ENCODE data around the gene PLA2G12A.
A peak's percentile ranks its signal among the peaks of the same experiment; 100 is the strongest.

Gene PLA2G12A

GRCh38 chr4:109729718-109730618 is at the start of gene PLA2G12A:
Gene PLA2G12A (minus strand): TSS chr4:109730070. CDS start chr4:109729809, 261 bp downstream.
- TF ChIP-seq ZBTB7A (IDR thresholded peaks at IDR 0.05; ENCODE audit: low read depth) = no peak
- no peak for TF ChIP-seq EGR1 (IDR thresholded peaks at IDR 0.05)
- peak; percentile 86 for TF ChIP-seq USF1 (IDR thresholded peaks at IDR 0.05)
- no peak for TF ChIP-seq RAD21 (IDR thresholded peaks at IDR 0.05; ENCODE audit: low read depth)
- TF ChIP-seq FOXM1 (IDR thresholded peaks at IDR 0.05; ENCODE audit: borderline replicate concordance, low read depth) = no peak
- TF ChIP-seq NFIC (IDR thresholded peaks at IDR 0.05) = no peak
- no peak for TF ChIP-seq TEAD4 (IDR thresholded peaks at IDR 0.05)
- TF ChIP-seq TAF1 (IDR thresholded peaks at IDR 0.05; ENCODE audit: low read depth) = peak; percentile 55; the same call in 1 of the 2 replicates
- no peak for TF ChIP-seq EP300 (IDR thresholded peaks at IDR 0.05; ENCODE audit: borderline replicate concordance)
- no peak for TF ChIP-seq CREB1 (IDR thresholded peaks at IDR 0.05; ENCODE audit: low read depth)
- no peak for TF ChIP-seq TCF12 (IDR thresholded peaks at IDR 0.05; ENCODE audit: low read depth)
- 0 out of 2 replicates have a peak, but pooled peaks have one; percentile 33 for TF ChIP-seq YY1 (IDR thresholded peaks at IDR 0.05; ENCODE audit: low read depth)
- TF ChIP-seq CEBPB (IDR thresholded peaks at IDR 0.05) = no peak
- peak; percentile 62 for TF ChIP-seq MAX (IDR thresholded peaks at IDR 0.05)
- no peak for TF ChIP-seq REST (IDR thresholded peaks at IDR 0.05; ENCODE audit: low read depth)

GRCh38 chr4:109764789-109765402 is 35.0 kb upstream of the PLA2G12A start:
- TF ChIP-seq YY1 (IDR thresholded peaks at IDR 0.05; ENCODE audit: low read depth) = no peak
- TF ChIP-seq TEAD4 (IDR thresholded peaks at IDR 0.05) = no peak
- no peak for TF ChIP-seq EGR1 (IDR thresholded peaks at IDR 0.05)
- TF ChIP-seq USF1 (IDR thresholded peaks at IDR 0.05) = no peak
- TF ChIP-seq FOXM1 (IDR thresholded peaks at IDR 0.05; ENCODE audit: borderline replicate concordance, low read depth) = no peak
- TF ChIP-seq ZBTB7A (IDR thresholded peaks at IDR 0.05; ENCODE audit: low read depth) = no peak
- no peak for TF ChIP-seq RAD21 (IDR thresholded peaks at IDR 0.05; ENCODE audit: low read depth)
- no peak for TF ChIP-seq TCF12 (IDR thresholded peaks at IDR 0.05; ENCODE audit: low read depth)
- TF ChIP-seq REST (IDR thresholded peaks at IDR 0.05; ENCODE audit: low read depth) = no peak

- TF ChIP-seq YY1 (IDR thresholded peaks at IDR 0.05; ENCODE audit: low read depth) = no peak
- no peak for TF ChIP-seq MAX (IDR thresholded peaks at IDR 0.05)
- TF ChIP-seq TAF1 (IDR thresholded peaks at IDR 0.05; ENCODE audit: low read depth) = no peak
- TF ChIP-seq TCF12 (IDR thresholded peaks at IDR 0.05; ENCODE audit: low read depth) = no peak
- TF ChIP-seq CEBPB (IDR thresholded peaks at IDR 0.05) = no peak
- no peak for TF ChIP-seq TEAD4 (IDR thresholded peaks at IDR 0.05)
- TF ChIP-seq FOXM1 (IDR thresholded peaks at IDR 0.05; ENCODE audit: borderline replicate concordance, low read depth) = no peak
- TF ChIP-seq RAD21 (IDR thresholded peaks at IDR 0.05; ENCODE audit: low read depth) = no peak
- no peak for TF ChIP-seq EGR1 (IDR thresholded peaks at IDR 0.05)
- no peak for TF ChIP-seq ZBTB7A (IDR thresholded peaks at IDR 0.05; ENCODE audit: low read depth)
- TF ChIP-seq CREB1 (IDR thresholded peaks at IDR 0.05; ENCODE audit: low read depth) = no peak
- no peak for TF ChIP-seq USF1 (IDR thresholded peaks at IDR 0.05)
- TF ChIP-seq REST (IDR thresholded peaks at IDR 0.05; ENCODE audit: low read depth) = no peak
- TF ChIP-seq NFIC (IDR thresholded peaks at IDR 0.05) = no peak
- no peak for TF ChIP-seq EP300 (IDR thresholded peaks at IDR 0.05; ENCODE audit: borderline replicate concordance)
These were observed 34.5 kb upstream of the PLA2G12A start for GRCh38 chr4:109764376-109764775.

All from Ishikawa (cell line).